Forelimb muscle (tissue), 1 donor: ENCODE measurements around the gene IL11RA. TPM values are rescaled to one million over a fixed set of nuclear protein-coding genes. Genes with fewer than 3 reads are reported as not detected.

Experiments used
- polyA plus RNA-seq: library from polyadenylated mRNA; unstranded; fragments of 120-200 nt; gene quantifications from one replicate; pipeline ENCODE4 v1.2.1, GENCODE V29; 2013; ENCODE audit not compliant: insufficient read length

IL11RA gene
- polyA plus RNA-seq, 1 donor, result 105 TPM

Other genes starting within 250 kb of the IL11RA start
- 11.7 TPM for gene FAM219A, start 193.6 kb upstream of the IL11RA start, polyA plus RNA-seq
- gene DNAI1, start 193.4 kb upstream of the IL11RA start, polyA plus RNA-seq, result 0.24 TPM
- 3.4 TPM for gene ENHO, start 129.2 kb upstream of the IL11RA start, polyA plus RNA-seq
- gene CNTFR, start 62.5 kb upstream of the IL11RA start, polyA plus RNA-seq, result 44.9 TPM
- 20.3 TPM for gene RPP25L, start 40.1 kb upstream of the IL11RA start, polyA plus RNA-seq
- 62.5 TPM for gene DCTN3, start 31.7 kb upstream of the IL11RA start, polyA plus RNA-seq
- gene ARID3C, start 23.1 kb upstream of the IL11RA start, polyA plus RNA-seq, result not detected
- 47.3 TPM for gene SIGMAR1, start 14.4 kb upstream of the IL11RA start, polyA plus RNA-seq
- gene GALT, start 5.5 kb upstream of the IL11RA start, polyA plus RNA-seq, result 38.4 TPM
- 0.51 TPM for gene CCL27, start 10.5 kb downstream of the IL11RA start, polyA plus RNA-seq
- gene CCL19, start 39.1 kb downstream of the IL11RA start, polyA plus RNA-seq, result not detected
- 9.2 TPM for gene CCL21, start 58.0 kb downstream of the IL11RA start, polyA plus RNA-seq